Endometrium (tissue), 2 donors: Measurements from ENCODE around the gene OTUB2.

Experiments
- FAIRE-seq: peaks from 2 replicates; lab custom pipeline; 2012; peaks lifted over from hg19 to GRCh38; lab: Jason Lieb, UNC
- donor health status: control.
- donor health status: control.

OTUB2 gene

DNA sequence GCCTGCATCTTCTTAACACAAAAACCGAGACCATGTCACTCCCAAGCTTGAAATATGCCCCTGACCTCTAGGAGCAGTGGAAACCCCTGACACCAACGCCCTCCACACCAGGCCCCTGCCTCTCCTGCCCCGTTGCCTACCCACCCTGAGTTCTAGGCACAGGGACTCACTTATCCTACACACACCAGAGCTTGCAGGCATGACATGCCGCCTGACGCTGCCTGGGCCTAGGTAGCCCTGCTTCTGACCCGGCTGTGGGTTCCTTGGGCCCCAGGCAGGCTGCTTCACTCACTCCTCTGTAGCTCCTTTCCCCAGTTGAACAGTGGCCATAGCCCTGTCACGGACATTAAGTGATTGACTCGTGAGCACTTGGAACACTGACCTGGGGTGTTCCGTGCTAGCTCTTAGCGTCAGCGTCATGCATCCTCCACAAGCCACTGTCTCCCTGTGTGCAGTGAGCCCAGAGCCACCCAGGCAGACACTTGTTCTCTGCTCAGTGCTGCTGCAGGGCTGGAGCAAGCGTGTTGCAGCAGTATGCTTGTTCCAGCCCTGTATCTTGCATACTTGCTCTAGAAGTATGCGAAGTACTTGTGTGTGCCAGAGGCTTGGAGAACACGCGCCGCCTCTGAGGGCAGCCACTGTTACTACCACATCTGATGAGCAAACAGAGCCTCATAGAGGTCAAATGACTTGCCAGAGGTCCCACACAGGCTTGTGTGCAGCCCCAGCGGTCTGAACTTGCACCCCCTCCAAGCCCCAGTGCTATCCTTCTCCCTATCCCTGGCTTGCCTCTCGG, 15.6 kb downstream of the OTUB2 start:
- FAIRE-seq: no peak

DNA sequence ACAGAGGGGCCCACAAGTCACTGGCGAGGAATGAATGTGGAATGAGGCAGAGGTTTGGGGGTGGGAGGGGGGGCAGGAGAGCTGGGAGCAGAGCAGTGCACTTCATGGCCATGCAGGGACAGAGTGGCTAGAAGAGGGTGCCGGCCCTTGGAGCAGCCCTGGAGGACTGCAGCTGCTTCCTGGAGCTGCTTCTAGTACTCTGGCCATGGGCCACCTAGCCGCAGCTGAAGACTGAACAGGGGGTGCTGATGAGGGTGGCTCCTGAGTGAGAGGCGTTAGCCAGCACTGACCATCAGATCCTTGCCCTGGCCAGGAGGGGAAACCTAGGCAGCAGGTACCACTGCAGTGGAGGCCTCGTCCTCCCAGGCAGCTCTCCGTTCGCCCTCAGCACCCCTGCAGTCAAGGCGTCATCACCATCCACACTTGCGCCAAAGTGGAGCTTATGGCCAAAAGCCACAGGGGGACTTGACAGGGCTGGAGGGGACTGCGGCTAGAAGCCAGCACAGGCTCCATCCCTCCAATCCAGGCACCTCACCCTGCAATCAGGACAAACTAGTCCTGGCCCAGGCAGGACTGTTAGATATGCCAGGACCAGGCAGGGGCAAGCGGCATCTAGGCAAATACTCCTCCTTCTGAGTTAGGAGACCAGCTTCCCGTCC, 16.4 kb downstream of the OTUB2 start:
- no peak for FAIRE-seq

DNA sequence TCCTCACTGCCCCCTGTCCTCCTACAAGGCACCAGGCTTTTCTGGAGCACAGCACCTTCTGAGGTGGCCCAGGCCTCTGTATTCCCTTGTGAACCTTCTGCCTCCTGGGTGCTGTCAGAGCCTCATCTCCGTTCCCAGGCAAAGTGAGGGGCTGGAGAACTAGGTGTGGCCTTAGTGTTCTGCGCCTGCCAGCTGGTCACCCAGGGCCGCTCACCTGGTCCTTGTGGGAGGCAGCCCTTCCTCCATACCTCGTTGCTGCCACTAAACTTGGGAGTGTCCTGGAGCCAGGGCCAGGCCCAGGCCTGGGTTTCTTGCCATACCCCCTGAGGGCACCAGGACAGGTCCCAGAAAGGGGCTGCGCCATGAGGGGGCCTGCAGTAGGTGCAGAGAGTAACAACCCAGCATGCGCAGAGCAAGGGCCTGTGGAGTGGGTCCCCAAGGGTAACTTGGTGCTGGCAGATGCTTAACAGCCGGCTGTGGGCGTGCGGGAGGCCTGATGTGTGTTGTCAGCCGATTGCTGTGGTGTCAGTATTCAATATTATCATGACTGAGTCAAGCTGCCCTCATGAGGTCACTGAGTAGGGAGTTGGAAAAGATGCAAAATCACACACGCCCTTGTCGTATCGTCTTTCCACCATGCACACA, 17.1 kb downstream of the OTUB2 start:
- no peak for FAIRE-seq

DNA sequence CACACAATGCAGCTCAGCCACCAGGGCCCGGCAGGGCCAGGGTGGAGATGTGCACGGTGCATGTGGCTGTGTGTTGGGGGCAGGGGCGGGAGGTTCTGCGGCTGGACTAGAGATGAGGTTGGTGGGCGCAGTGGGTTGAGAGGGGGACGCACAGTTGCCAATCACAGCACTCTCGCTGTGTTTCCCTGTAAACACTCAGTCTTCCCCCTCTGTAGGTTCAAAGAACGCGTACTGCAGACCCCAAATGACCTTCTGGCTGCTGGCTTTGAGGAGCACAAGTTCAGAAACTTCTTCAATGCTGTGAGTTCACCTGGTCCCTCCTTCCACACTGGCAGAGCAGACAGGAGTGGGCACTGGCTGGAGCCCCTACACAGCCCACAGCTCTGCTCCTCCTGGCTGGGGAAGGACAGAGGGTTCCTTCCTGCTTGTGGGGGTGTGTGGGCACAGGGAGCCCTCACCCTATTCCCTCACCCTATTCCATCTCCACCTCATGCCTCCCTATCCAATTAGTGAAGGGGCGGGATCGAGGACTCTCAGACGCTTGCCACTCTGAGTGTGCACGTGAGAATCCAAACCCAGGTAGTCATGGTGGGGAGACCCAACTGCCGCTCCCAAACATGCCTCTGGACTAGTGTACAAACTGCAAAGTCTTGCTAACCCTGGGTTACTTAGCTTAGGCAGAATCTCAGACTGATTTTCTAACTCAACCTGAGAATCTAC, 17.8 kb downstream of the OTUB2 start:
- FAIRE-seq: no peak

DNA sequence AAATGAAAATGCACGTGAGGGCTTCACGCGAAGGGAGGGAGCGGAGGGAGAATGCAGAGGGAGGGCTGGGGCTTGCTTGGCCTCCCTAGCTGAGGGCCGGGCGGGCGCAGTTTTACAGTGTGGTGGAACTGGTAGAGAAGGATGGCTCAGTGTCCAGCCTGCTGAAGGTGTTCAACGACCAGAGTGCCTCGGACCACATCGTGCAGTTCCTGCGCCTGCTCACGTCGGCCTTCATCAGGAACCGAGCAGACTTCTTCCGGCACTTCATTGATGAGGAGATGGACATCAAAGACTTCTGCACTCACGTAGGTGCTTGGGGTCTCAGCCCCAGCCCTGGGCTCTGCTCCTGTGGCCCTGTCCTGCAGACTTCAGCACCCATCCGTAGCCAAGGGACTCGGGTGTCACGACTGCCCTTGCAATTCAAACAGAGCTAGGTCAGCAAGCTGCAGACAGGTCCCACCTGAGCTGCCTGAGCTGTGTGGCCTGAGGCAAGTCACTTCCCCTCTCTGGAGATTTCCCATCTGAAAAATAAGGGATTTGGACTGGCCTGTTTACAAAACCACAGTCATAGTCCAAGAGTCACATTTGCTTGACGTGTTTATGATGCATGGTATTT, 18.4 kb downstream of the OTUB2 start:
- no peak for FAIRE-seq

DNA sequence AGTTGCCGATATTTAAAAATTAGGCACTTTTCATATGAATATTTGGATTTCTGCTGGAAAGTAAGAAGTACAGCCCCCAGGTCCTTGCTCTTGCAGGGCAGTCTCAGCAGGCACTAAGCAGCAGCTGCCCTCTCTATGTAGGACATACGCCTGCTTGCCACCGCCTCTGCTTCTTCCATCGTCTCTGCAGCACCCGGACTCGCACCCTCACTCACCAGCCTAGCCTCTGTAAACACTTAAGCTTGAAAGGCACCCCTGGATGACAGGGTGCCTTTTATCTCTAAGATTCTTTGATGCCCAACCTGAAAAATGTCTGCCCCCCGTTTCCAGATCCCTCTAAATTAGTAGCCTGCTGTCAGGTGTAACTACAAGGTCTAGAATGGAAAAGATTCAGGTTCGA, 19.0 kb downstream of the OTUB2 start:
- no peak for FAIRE-seq

DNA sequence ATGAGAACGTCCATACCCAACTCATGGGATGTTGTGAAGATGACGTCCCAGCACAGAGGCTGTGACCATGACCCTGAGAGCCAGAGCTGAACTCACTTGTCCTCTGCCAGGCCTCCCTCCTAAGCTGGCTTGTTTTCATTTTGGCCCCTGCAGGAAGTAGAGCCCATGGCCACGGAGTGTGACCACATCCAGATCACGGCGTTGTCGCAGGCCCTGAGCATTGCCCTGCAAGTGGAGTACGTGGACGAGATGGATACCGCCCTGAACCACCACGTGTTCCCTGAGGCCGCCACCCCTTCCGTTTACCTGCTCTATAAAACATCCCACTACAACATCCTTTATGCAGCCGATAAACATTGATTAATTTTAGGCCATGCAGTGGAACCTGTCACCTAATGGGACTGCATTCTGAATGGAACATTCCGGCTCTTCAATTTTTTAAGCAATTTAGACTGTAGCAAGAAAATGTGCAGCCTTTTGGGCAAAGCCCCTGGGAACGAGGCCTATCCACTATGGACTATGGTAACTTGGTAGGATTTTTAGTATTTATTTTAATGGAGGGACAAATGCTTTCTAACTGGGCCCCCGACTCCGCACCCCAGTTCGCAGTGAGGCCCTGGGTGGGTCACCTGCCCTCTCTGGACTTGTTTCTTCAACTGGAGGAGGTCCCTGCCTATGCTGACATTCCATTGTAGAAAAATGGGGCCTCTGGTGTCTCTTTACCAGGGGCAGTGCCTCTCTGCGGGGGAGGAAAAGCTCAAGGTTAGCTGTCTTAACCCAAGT, 19.6 kb downstream of the OTUB2 start:
- no peak for FAIRE-seq

DNA sequence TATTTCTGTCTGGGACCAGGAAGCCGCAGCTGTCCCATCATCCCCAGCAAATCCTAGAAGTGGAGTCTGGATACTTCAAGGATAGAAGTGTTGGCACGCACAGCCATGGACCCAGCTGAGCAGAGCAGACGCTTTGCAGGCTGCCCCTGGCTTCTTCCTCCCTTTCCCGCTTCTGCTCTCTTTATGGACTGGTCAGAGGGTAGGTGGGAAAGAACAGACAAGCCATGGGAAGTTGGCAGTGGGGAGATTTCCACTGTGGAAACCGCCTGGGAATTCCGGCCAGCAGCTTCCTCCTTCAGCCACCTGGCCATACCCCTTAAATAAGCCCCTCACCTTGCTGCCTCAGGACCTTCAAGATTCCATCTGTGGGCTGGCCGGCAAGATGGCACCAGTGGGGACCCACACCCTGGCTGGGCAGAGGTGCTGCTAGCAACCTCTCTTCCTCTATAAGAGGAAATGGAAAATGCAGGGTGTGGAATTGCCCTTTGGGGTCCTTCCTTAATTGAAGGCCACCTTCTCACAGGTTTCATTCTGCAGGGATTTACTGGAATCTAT, 20.6 kb downstream of the OTUB2 start:
- FAIRE-seq: no peak

DNA sequence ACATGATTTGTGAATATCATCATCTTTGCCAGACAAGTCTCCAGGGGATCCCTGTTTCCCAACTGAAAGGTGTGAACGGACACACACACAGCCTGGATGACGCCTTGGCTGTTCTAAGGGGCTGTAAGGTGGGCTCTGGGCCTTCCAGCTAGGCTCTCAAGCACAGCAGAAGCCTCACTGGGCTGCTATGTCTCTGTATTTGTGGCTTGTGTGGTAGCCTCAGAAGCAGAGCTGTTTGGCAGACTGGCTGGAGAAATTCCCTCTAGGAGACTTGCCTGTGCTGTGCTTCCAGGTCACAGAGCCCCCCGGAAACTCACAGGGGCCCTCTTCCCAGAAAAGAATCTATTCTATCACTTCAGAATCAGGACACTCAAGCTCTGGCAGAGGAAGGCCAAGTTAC, 21.4 kb downstream of the OTUB2 start:
- no peak for FAIRE-seq

DNA sequence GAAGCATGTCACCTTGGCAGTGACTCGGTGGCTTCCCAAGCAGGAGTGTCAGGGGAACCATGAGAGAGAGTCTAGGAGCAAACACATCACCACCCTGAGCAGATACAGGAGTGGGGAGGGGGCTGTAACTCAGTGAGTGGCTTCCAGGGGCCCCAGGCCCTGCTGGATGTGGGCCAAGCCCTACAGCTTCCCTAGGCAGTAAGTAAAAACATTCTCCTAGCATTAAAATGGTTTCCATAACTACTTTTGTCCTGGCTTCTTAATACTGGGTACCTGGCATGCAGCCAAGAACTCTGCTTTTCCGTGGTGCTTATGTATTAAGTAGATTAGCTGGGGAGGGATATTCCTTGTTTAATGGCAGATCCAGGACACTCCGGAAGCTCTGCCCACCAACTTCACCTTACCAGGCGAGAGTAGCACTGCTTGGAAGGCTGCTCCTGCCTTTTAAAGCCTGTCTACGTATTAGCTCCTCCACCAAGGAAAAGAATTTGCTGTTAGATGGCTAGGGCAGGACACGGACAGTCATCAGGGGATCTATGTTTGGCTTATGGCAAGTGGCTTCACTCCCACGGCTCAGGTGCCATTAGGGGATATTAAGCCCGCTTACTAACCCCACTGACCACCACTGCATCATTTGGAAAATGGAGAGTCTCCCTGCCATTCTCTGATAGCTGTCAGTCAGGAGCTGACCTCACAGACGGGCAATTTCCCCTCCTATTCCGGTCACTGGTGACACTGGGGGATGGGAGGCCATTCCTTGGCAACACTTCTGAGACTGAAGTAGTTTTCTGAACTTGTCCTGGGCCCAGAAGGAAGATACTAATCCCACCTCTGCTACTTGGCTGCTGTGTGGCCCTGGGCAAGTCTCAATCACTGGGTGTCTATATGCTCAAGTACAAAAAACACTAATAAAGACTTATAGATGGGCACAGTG, 22.8 kb downstream of the OTUB2 start:
- no peak for FAIRE-seq

DNA sequence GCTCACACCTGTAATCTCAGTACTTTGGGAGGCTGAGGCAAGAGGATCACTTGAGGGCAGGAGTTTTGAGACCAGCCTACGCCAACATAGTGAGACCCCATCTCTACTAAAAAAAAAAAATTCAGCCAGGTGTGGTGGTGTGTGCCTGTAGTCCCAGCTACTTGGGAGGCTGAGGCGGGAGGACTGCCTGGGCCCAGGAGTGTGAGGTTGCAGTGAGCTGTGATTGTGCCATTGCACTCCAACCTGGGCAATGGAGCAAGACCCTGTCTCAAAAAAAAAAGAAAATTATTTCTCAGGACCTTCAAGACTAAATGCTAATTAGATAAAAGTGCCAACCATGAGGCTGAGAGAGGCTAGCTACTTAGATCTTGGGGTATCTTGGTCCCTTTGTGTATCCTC, 23.5 kb downstream of the OTUB2 start:
- no peak for FAIRE-seq

DNA sequence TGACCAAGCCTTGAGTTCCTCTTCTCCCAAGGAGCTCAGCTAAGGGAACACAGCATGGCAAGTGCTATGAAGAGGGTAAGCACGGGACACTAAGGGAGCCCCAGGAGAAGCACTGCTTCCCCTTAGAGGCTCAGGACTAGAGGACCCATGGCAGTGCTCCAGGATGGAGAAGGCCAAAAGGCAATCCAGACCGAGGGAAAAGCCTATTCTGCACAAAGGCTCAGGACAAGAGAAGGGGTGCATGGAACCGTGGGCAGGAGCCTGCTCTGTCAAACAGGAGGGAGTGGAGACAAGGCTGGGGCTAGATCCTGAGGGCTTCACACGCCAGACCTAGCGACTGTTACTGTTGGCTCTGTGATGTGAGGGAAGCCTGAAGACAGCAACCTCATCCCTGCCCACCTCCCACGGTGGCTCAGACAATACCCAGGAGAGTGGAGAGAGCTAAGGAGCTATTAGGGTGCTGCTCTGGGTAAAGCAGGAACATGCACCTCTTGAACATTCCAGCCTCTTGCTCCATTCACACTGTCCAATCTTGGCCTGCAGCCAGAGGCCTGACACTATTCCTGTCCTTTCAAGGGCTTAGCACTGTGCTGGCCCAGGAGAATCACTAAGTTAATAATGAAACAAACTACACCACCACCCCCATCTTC, 24.2 kb downstream of the OTUB2 start:
- no peak for FAIRE-seq

DNA sequence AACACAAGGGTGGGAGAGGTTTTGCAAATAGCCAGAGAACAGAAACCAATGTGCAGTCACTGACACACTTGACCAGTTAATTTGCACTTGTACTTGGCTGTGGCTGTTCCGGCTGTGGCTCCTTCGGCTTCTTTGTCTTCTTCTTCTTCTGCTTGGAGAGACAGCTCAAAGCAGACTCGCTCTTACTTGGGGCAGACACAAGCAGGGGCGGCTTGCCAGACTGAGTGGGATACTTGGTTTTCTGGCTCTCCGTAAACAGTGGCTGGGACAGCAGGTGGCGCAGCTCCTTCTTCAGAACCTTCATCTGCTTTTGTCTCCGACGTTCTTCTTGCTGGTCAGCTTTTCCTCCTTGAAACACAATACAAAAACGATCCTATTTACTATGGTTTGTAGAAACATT, 25.0 kb downstream of the OTUB2 start:
- FAIRE-seq: no peak

DNA sequence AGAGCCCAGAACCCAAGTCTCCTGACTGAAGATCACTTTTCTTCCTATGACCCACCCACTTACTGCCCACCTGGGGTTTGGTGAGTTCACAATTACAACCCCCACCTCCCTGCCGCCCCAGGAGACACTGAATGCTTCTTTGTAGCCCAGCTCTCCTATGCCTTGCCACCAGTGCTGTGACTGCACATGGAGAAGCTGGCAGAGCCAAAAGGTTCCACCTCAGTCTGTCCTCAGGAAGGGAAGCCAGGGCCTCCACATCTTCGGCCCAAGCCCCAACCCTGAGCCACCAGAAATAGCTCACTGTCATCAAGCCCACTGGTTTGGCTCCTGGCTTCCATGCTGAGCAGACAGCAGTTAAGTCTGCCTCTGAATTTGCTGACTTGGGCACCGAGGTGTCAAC, 25.6 kb downstream of the OTUB2 start:
- no peak for FAIRE-seq

DNA sequence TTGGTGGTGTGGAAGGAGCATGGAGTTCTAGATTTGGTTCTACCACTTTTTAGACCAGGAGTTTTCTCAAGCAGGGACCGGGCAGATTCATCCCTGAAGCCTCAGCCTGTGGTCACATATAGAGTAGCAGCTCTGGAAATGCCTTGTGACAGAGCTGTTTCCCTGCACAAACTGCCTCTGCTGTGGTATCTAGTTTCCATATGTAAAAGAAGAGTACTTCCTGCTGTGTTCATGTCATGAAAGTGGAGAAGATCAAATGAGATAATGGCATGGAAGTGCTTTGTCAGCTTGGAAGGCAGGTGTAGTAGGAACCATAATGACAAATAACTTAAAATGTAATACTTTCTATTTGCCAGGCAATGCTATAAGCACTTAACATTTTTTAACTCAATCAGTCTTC, 26.1 kb downstream of the OTUB2 start:
- no peak for FAIRE-seq

DNA sequence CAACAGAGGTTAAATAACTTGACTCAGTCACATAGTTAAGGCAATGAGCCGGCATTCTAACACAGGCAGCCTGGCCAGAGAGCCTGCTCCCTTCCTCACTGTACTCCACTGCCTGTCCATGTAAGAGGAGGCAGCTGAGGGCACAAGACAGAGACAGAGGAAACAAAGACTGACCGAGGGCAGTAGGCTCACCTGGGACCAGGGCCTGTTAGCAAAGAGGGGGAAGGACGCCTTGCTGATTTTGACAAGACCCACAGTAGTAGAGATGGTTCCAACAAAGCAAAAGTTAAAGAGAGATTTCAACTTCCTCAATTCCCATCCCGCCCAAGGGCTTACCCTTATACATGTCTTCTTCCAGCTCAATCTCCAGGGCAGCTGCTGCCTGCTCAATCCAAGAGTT, 26.5 kb downstream of the OTUB2 start:
- FAIRE-seq: no peak

DNA sequence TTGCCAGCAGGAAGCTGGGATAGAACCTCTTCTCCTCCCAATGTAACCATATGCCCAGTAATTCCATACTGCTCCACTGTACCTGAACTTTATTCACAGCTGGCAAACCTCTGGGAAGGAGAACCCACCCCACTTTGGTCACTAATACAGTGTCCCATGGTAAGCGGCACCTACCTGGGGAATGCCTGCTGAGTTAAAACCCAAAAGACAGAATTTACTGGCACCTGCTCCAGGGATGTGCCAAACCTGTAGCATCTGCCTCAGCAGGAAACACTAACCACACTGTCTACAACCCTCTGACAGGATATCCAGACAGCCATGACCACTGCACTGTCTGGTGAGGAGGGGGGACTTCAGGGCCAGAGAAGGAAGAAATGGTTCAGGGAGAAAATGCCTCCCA, 28.3 kb downstream of the OTUB2 start:
- FAIRE-seq: no peak

DNA sequence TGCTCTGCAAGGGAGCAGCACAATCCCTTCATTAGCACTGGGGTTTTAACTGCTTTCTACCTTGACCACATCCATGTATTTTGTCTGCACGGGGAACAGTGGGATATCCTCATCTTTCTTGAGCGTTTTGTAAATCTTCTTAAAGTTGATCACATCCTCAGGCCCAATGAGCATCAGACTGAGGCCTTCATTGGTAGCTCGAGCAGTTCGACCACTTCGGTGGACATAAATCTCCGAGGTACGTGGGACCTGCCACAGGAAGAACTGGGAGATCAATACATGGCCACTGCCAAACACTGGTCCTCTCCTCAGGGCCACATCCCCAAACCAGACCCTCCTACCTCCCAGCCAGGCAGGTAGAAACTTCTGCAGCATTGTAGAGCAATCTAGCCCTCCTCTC, 28.8 kb downstream of the OTUB2 start:
- FAIRE-seq: no peak

DNA sequence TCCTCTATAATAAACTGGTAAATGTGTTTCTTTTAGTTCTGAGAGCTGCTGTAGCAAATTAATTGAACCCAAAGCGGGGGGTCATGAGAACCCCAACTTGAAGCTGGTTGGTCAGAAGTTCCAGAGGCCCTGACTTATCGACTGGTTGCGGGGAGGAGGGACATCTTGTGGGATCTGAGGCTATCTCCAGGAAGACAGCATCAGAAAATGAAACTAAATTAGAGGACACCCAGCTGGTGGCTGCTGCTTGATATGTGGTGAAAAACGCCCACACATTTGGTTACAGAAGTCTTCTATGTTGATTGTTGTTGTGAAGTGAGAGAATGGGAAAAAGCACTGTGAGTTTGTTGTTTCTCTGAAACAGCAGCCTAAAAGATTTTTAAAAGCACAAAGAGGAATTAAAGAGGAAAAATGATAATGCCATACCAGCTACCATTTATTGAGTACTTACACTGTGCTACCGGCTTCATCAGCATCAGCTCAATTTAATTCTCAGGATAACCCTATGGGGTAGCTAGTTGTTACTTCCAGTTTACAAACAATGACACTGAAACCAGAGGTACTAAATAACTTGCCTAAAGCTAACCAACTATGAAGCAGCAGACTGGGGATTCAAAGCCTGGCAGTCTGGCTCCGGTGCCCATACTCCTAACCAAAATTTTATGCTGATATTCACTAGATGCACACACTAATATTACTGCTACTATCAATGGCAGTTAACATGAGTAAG, 30.6 kb downstream of the OTUB2 start:
- FAIRE-seq: no peak
